ENCODE measurements around the gene PTPRG. TPM values are rescaled to one million over a fixed set of nuclear protein-coding genes. Genes with fewer than 3 reads are reported as not detected.

PTPRG gene
- total RNA-seq, 1 donor from 2014 or later, result 39.6 TPM

GRCh38 chr3:62184559-62184958 lies 623.2 kb downstream of the PTPRG start:
- Histone ChIP-seq H3K79me2 (ENCODE audit: insufficient read depth, low read length) (no peaks in the 10 kb centered on the region), H4K20me1 (ENCODE audit: insufficient read depth, low read length) (no peaks in the 10 kb centered on the region), H3K9me3 (ENCODE audit: insufficient read depth, low read depth, low read length) (no peaks in the 10 kb centered on the region), H3K27me3 (ENCODE audit: insufficient read depth, low read length) (no peaks in the 10 kb centered on the region), H3K4me1 (ENCODE audit: insufficient read depth, low read length) (no peaks in the 10 kb centered on the region), H3K27ac (ENCODE audit: low read depth, low read length) (no peak overlapping the region), H3K4me3 (ENCODE audit: insufficient read depth, low read depth, low read length) (no peak overlapping the region), H3K9ac (ENCODE audit: low read length) (no peak overlapping the region), H3K36me3 (ENCODE audit: insufficient read depth, low read length) (no peaks in the 10 kb centered on the region), H2AFZ (ENCODE audit: low read depth, low read length) (no peak overlapping the region), H3K4me2 (ENCODE audit: low read length) (no peak overlapping the region)
- DNase-seq (ENCODE audit: low read depth) (no peak), FAIRE-seq (no peak)
- Mint-ChIP-seq H3K4me3 (ENCODE audit: unreplicated experiment) (no peak overlapping the region), H3K27me3 (ENCODE audit: low read depth, unreplicated experiment) (no peaks in the 10 kb centered on the region), H3K27ac (ENCODE audit: unreplicated experiment) (no peak overlapping the region), H3K36me3 (ENCODE audit: low read depth, unreplicated experiment) (peaks cover 17% of the 10 kb centered on the region), H3K9me3 (ENCODE audit: unreplicated experiment) (peaks cover 2% of the 10 kb centered on the region), H3K4me1 (ENCODE audit: low read depth, unreplicated experiment) (peaks cover 3% of the 10 kb centered on the region)
- no peak for TF ChIP-seq EZH2 (IDR thresholded peaks at IDR 0.05; ENCODE audit: insufficient read depth, low read length)
- no peak for TF ChIP-seq CTCF (IDR thresholded peaks at IDR 0.05; ENCODE audit: insufficient read depth, low read depth, low read length)

- H3K27me3 Mint-ChIP-seq (ENCODE audit: low read depth, unreplicated experiment), result peaks cover 5% of the 10 kb centered on the region
- DNase-seq (ENCODE audit: low read depth) (no peak), FAIRE-seq (no peak)
Observed at GRCh38 chr3:62187022-62187431, 625.7 kb downstream of the PTPRG start.

More at GRCh38 chr3:62187022-62187431, 625.7 kb downstream of the PTPRG start:
- no peak overlapping the region for H3K4me2 ChIP-seq (ENCODE audit: low read length)
- H3K9me3 ChIP-seq (ENCODE audit: insufficient read depth, low read depth, low read length), result no peaks in the 10 kb centered on the region
- H3K4me3 Mint-ChIP-seq (ENCODE audit: unreplicated experiment), result no peak overlapping the region
- no peak overlapping the region for H3K9ac ChIP-seq (ENCODE audit: low read length)
- H3K36me3 Mint-ChIP-seq (ENCODE audit: low read depth, unreplicated experiment), result peaks cover 10% of the 10 kb centered on the region
- peaks cover 2% of the 10 kb centered on the region for H3K9me3 Mint-ChIP-seq (ENCODE audit: unreplicated experiment)
- H2AFZ ChIP-seq (ENCODE audit: low read depth, low read length), result no peak overlapping the region
- H3K27me3 ChIP-seq (ENCODE audit: insufficient read depth, low read length), result no peaks in the 10 kb centered on the region
- no peak overlapping the region for H3K27ac Mint-ChIP-seq (ENCODE audit: unreplicated experiment)
- H4K20me1 ChIP-seq (ENCODE audit: insufficient read depth, low read length), result no peaks in the 10 kb centered on the region
- H3K79me2 ChIP-seq (ENCODE audit: insufficient read depth, low read length), result no peaks in the 10 kb centered on the region
- H3K4me3 ChIP-seq (ENCODE audit: insufficient read depth, low read depth, low read length), result no peak overlapping the region
- H3K36me3 ChIP-seq (ENCODE audit: insufficient read depth, low read length), result no peaks in the 10 kb centered on the region
- H3K4me1 Mint-ChIP-seq (ENCODE audit: low read depth, unreplicated experiment), result peaks cover 3% of the 10 kb centered on the region
- no peak overlapping the region for H3K27ac ChIP-seq (ENCODE audit: low read depth, low read length)
- H3K4me1 ChIP-seq (ENCODE audit: insufficient read depth, low read length), result no peaks in the 10 kb centered on the region
- TF ChIP-seq CTCF (IDR thresholded peaks at IDR 0.05; ENCODE audit: insufficient read depth, low read depth, low read length) (peak; percentile 41), EZH2 (IDR thresholded peaks at IDR 0.05; ENCODE audit: insufficient read depth, low read length) (no peak)
